ENCODE measurements around the gene CUEDC1. TPM values are rescaled to one million over a fixed set of nuclear protein-coding genes. Genes with fewer than 3 reads are reported as not detected.
"Not testable (repeated sequence)": the region's sequence is repeated elsewhere in the genome, so short reads cannot be mapped to it uniquely, and the experiment has no call there.

Gene CUEDC1
- total RNA-seq, 1 donor from 2014 or later, result not detected

- H3K4me3 Mint-ChIP-seq, result no peak overlapping the region
- no peaks in the 10 kb centered on the region for H3K4me1 Mint-ChIP-seq (ENCODE audit: low read depth)
- peaks cover 35% of the 10 kb centered on the region for H3K27me3 Mint-ChIP-seq (ENCODE audit: insufficient read depth)
- no peak for DNase-seq (ENCODE audit: low spot score)
- H3K9me3 Mint-ChIP-seq, result no peaks in the 10 kb centered on the region
- no peak overlapping the region for H3K27ac Mint-ChIP-seq
- no peaks in the 10 kb centered on the region for H3K36me3 Mint-ChIP-seq (ENCODE audit: low read depth)
- intact Hi-C loops (cut with micrococcal nuclease), result no loop called here
Measured at GRCh38 chr17:57963149-57963511, 7.9 kb upstream of the CUEDC1 start.

GRCh38 chr17:57962279-57963148 lies 7.3 kb upstream of the CUEDC1 start:
- peaks cover 3% of the 10 kb centered on the region for H3K4me1 Mint-ChIP-seq (ENCODE audit: low read depth)

GRCh38 chr17:57959929-57960328 lies 4.7 kb upstream of the CUEDC1 start:
- intact Hi-C loops (cut with micrococcal nuclease), result loop anchor here (5.0 kb wide), 1 partner anchor 58 kb away; no protein-coding TSS in a partner anchor
- Mint-ChIP-seq H3K36me3 (ENCODE audit: low read depth) (no peaks in the 10 kb centered on the region), H3K27me3 (ENCODE audit: insufficient read depth) (peaks cover 54% of the 10 kb centered on the region), H3K9me3 (no peaks in the 10 kb centered on the region), H3K4me1 (ENCODE audit: low read depth) (peaks cover 19% of the 10 kb centered on the region), H3K4me3 (no peak overlapping the region), H3K27ac (no peak overlapping the region)
- DNase-seq (ENCODE audit: low spot score), result no peak

More at GRCh38 chr17:57962279-57963148, 7.3 kb upstream of the CUEDC1 start:
- Mint-ChIP-seq H3K27me3 (ENCODE audit: insufficient read depth) (peaks cover 40% of the 10 kb centered on the region), H3K4me3 (no peak overlapping the region), H3K36me3 (ENCODE audit: low read depth) (no peaks in the 10 kb centered on the region), H3K9me3 (no peaks in the 10 kb centered on the region), H3K27ac (no peak overlapping the region)
- no peak for DNase-seq (ENCODE audit: low spot score)
- intact Hi-C loops (cut with micrococcal nuclease), result no loop called here

- H3K36me3 Mint-ChIP-seq (ENCODE audit: low read depth); H3K27ac Mint-ChIP-seq; H3K9me3 Mint-ChIP-seq; H3K4me3 Mint-ChIP-seq; DNase-seq (ENCODE audit: low spot score): not testable (repeated sequence)
- H3K27me3 Mint-ChIP-seq (ENCODE audit: insufficient read depth), result peaks cover 58% of the 10 kb centered on the region
- intact Hi-C loops (cut with micrococcal nuclease), result loop anchor here (5.0 kb wide), 1 partner anchor 56 kb away; no protein-coding TSS in a partner anchor
- peaks cover 19% of the 10 kb centered on the region for H3K4me1 Mint-ChIP-seq (ENCODE audit: low read depth)
Measured at GRCh38 chr17:57958391-57958790, 3.2 kb upstream of the CUEDC1 start.

- H3K9me3 Mint-ChIP-seq, result no peaks in the 10 kb centered on the region
- H3K36me3 Mint-ChIP-seq (ENCODE audit: low read depth), result no peaks in the 10 kb centered on the region
- H3K27ac Mint-ChIP-seq, result no peak overlapping the region
- no peak for DNase-seq (ENCODE audit: low spot score)
- H3K4me1 Mint-ChIP-seq (ENCODE audit: low read depth), result peaks cover 19% of the 10 kb centered on the region
- intact Hi-C loops (cut with micrococcal nuclease), result loop anchor here (2.0 to 5.0 kb wide), 2 partner anchors 29 to 56 kb away; no protein-coding TSS in a partner anchor
- no peak overlapping the region for H3K4me3 Mint-ChIP-seq
- H3K27me3 Mint-ChIP-seq (ENCODE audit: insufficient read depth), result peaks cover 62% of the 10 kb centered on the region
Measured at GRCh38 chr17:57957886-57958285, 2.7 kb upstream of the CUEDC1 start.

GRCh38 chr17:57957120-57957850 lies 2.1 kb upstream of the CUEDC1 start:
- H3K27me3 Mint-ChIP-seq (ENCODE audit: insufficient read depth), result peaks cover 63% of the 10 kb centered on the region
- DNase-seq (ENCODE audit: low spot score), result no peak
- no peaks in the 10 kb centered on the region for H3K36me3 Mint-ChIP-seq (ENCODE audit: low read depth)
- peaks cover 19% of the 10 kb centered on the region for H3K4me1 Mint-ChIP-seq (ENCODE audit: low read depth)
- H3K9me3 Mint-ChIP-seq, result no peaks in the 10 kb centered on the region
- H3K27ac Mint-ChIP-seq, result no peak overlapping the region
- H3K4me3 Mint-ChIP-seq, result no peak overlapping the region
- intact Hi-C loops (cut with micrococcal nuclease), result loop anchor here (2.0 to 5.0 kb wide), 2 partner anchors 30 to 55 kb away; no protein-coding TSS in a partner anchor

- DNase-seq (ENCODE audit: low spot score), result peak; percentile 33
- H3K36me3 Mint-ChIP-seq (ENCODE audit: low read depth), result no peaks in the 10 kb centered on the region
- peaks cover 59% of the 10 kb centered on the region for H3K27me3 Mint-ChIP-seq (ENCODE audit: insufficient read depth)
- H3K27ac Mint-ChIP-seq, result no peak overlapping the region
- H3K4me1 Mint-ChIP-seq (ENCODE audit: low read depth), result peaks cover 19% of the 10 kb centered on the region
- no peaks in the 10 kb centered on the region for H3K9me3 Mint-ChIP-seq
- intact Hi-C loops (cut with micrococcal nuclease), result loop anchor here (2.0 to 5.0 kb wide), 2 partner anchors 30 to 54 kb away; no protein-coding TSS in a partner anchor
- H3K4me3 Mint-ChIP-seq, result peak overlapping the region; percentile 71
Measured at GRCh38 chr17:57956291-57957119, 1.3 kb upstream of the CUEDC1 start.

GRCh38 chr17:57954397-57955182 lies 622 bp downstream of the CUEDC1 start:
- intact Hi-C loops (cut with micrococcal nuclease), result loop anchor here (5.0 kb wide), 2 partner anchors 52 to 128 kb away; partner anchors contain the start of gene DYNLL2
- Mint-ChIP-seq H3K27ac (no peak overlapping the region), H3K4me1 (ENCODE audit: low read depth) (peaks cover 33% of the 10 kb centered on the region), H3K9me3 (no peaks in the 10 kb centered on the region), H3K27me3 (ENCODE audit: insufficient read depth) (peaks cover 50% of the 10 kb centered on the region), H3K4me3 (peak overlapping the region; percentile 45), H3K36me3 (ENCODE audit: low read depth) (no peaks in the 10 kb centered on the region)
- no peak for DNase-seq (ENCODE audit: low spot score)

GRCh38 chr17:57953705-57954396 lies 1.4 kb downstream of the CUEDC1 start:
- Mint-ChIP-seq H3K27ac (no peak overlapping the region), H3K9me3 (no peaks in the 10 kb centered on the region), H3K4me1 (ENCODE audit: low read depth) (peaks cover 38% of the 10 kb centered on the region), H3K36me3 (ENCODE audit: low read depth) (no peaks in the 10 kb centered on the region), H3K4me3 (peak overlapping the region; percentile 45), H3K27me3 (ENCODE audit: insufficient read depth) (peaks cover 48% of the 10 kb centered on the region)
- intact Hi-C loops (cut with micrococcal nuclease), result loop anchor here (5.0 kb wide), 1 partner anchor 128 kb away; the partner anchor contains the start of gene DYNLL2
- DNase-seq (ENCODE audit: low spot score), result no peak

- DNase-seq (ENCODE audit: low spot score), result no peak
- no peaks in the 10 kb centered on the region for H3K36me3 Mint-ChIP-seq (ENCODE audit: low read depth)
- no peaks in the 10 kb centered on the region for H3K9me3 Mint-ChIP-seq
- H3K4me3 Mint-ChIP-seq, result no peak overlapping the region
- H3K27ac Mint-ChIP-seq, result no peak overlapping the region
- intact Hi-C loops (cut with micrococcal nuclease), result loop anchor here (5.0 kb wide), 1 partner anchor 129 kb away; the partner anchor contains the start of gene DYNLL2
- H3K27me3 Mint-ChIP-seq (ENCODE audit: insufficient read depth), result peaks cover 52% of the 10 kb centered on the region
- H3K4me1 Mint-ChIP-seq (ENCODE audit: low read depth), result peaks cover 45% of the 10 kb centered on the region
Measured at GRCh38 chr17:57953219-57953618, 2.0 kb downstream of the CUEDC1 start.

- H3K27ac Mint-ChIP-seq, result no peak overlapping the region
- H3K36me3 Mint-ChIP-seq (ENCODE audit: low read depth), result no peaks in the 10 kb centered on the region
- no peak overlapping the region for H3K4me3 Mint-ChIP-seq
- H3K4me1 Mint-ChIP-seq (ENCODE audit: low read depth), result peaks cover 44% of the 10 kb centered on the region
- no peaks in the 10 kb centered on the region for H3K9me3 Mint-ChIP-seq
- peaks cover 57% of the 10 kb centered on the region for H3K27me3 Mint-ChIP-seq (ENCODE audit: insufficient read depth)
- no peak for DNase-seq (ENCODE audit: low spot score)
- intact Hi-C loops (cut with micrococcal nuclease), result loop anchor here (2.0 to 5.0 kb wide), 2 partner anchors 35 to 133 kb away; partner anchors contain the start of gene DYNLL2
Measured at GRCh38 chr17:57949649-57950048, 5.6 kb downstream of the CUEDC1 start.
